ENCODE measurements around the gene H1-8.

Gene H1-8

GRCh38 chr3:129598484-129598883, 55.5 kb downstream of the H1-8 start:
- Histone ChIP-seq H3K9ac (ENCODE audit: low read depth, low read length) (no peak overlapping the region), H3K4me1 (ENCODE audit: insufficient read depth, low read length) (peaks cover 78% of the 10 kb centered on the region)

GRCh38 chr3:129599073-129599472, 56.1 kb downstream of the H1-8 start:
- Histone ChIP-seq H3K9ac (ENCODE audit: low read depth, low read length) (no peak overlapping the region), H3K9me3 (ENCODE audit: control insufficient read depth, insufficient read depth, low read length) (no peaks in the 10 kb centered on the region), H3K4me1 (ENCODE audit: insufficient read depth, low read length) (peaks cover 72% of the 10 kb centered on the region), H3K36me3 (ENCODE audit: insufficient read depth, low read length) (no peaks in the 10 kb centered on the region; the same call in 1 of the 2 replicates)

More at GRCh38 chr3:129598484-129598883, 55.5 kb downstream of the H1-8 start:
- H3K36me3 ChIP-seq (ENCODE audit: insufficient read depth, low read length), result no peaks in the 10 kb centered on the region; the same call in 1 of the 2 replicates
- H3K9me3 ChIP-seq (ENCODE audit: control insufficient read depth, insufficient read depth, low read length), result no peaks in the 10 kb centered on the region

- Histone ChIP-seq H3K9ac (ENCODE audit: low read depth, low read length) (no peak overlapping the region), H3K9me3 (ENCODE audit: control insufficient read depth, insufficient read depth, low read length) (no peaks in the 10 kb centered on the region), H3K4me1 (ENCODE audit: insufficient read depth, low read length) (peaks cover 67% of the 10 kb centered on the region), H3K36me3 (ENCODE audit: insufficient read depth, low read length) (no peaks in the 10 kb centered on the region; the same call in 1 of the 2 replicates)
These were observed 56.6 kb downstream of the H1-8 start for GRCh38 chr3:129599607-129600006.

GRCh38 chr3:129600348-129600747, 57.4 kb downstream of the H1-8 start:
- no peaks in the 10 kb centered on the region; the same call in 1 of the 2 replicates for H3K36me3 ChIP-seq (ENCODE audit: insufficient read depth, low read length)
- H3K9me3 ChIP-seq (ENCODE audit: control insufficient read depth, insufficient read depth, low read length), result no peaks in the 10 kb centered on the region
- H3K4me1 ChIP-seq (ENCODE audit: insufficient read depth, low read length), result peaks cover 67% of the 10 kb centered on the region
- no peak overlapping the region for H3K9ac ChIP-seq (ENCODE audit: low read depth, low read length)

All from ES-I3 (cell line).